H9 (cell line): ENCODE data around the gene MTERF4. TPM values are rescaled to one million over a fixed set of nuclear protein-coding genes. Genes with fewer than 3 reads are reported as not detected.

Experiments used
- DNase-seq: peaks from one replicate; pipeline ENCODE4 v3.0.0-alpha.2; 2017
- H2AFZ ChIP-seq: one replicate; pipeline ENCODE4 v1.6.1; 2013; ENCODE audit warnings: mild to moderate bottlenecking, low read length, control low read depth, moderate library complexity
- H2AK5ac ChIP-seq: 2 replicates; pipeline ENCODE4 v1.6.1; 2013; ENCODE audit warnings: low read length, control low read depth, mixed read lengths; ENCODE audit not compliant: insufficient read length
- H2BK120ac ChIP-seq: one replicate; pipeline ENCODE4 v1.6.1; 2013; ENCODE audit warnings: low read depth, mild to moderate bottlenecking, low read length, control low read depth, inconsistent platforms; ENCODE audit not compliant: poor library complexity, severe bottlenecking
- H2BK12ac ChIP-seq: 2 replicates; pipeline ENCODE4 v1.6.1; 2013; ENCODE audit warnings: low read length, control low read depth, mixed read lengths, low read depth; ENCODE audit not compliant: insufficient read length
- H2BK15ac ChIP-seq: 2 replicates; pipeline ENCODE4 v1.6.1; 2013; ENCODE audit warnings: low read depth, low read length, control low read depth
- H2BK20ac ChIP-seq: one replicate; pipeline ENCODE4 v1.6.1; 2013; ENCODE audit warnings: low read depth, mild to moderate bottlenecking, low read length, control low read depth, inconsistent platforms; ENCODE audit not compliant: poor library complexity, severe bottlenecking
- H2BK5ac ChIP-seq: 2 replicates; pipeline ENCODE4 v1.6.1; 2013; ENCODE audit warnings: low read length, control low read depth, mixed read lengths; ENCODE audit not compliant: insufficient read length
- H3K14ac ChIP-seq: 2 replicates; pipeline ENCODE4 v1.6.1; 2013; ENCODE audit warnings: low read length, control low read depth; ENCODE audit not compliant: insufficient read depth
- H3K18ac ChIP-seq: 2 replicates; pipeline ENCODE4 v1.6.1; 2013; ENCODE audit warnings: low read depth, mild to moderate bottlenecking, mixed read lengths, low read length, control low read depth; ENCODE audit not compliant: insufficient read length
- H3K23ac ChIP-seq: 2 replicates; pipeline ENCODE4 v1.6.1; 2013; ENCODE audit warnings: low read length, control low read depth, mixed read lengths, low read depth; ENCODE audit not compliant: insufficient read length
- H3K23me2 ChIP-seq: 2 replicates; pipeline ENCODE4 v1.6.1; 2013; ENCODE audit warnings: low read depth, mild to moderate bottlenecking, mixed read lengths, low read length, control low read depth; ENCODE audit not compliant: insufficient read length, poor library complexity, severe bottlenecking
- H3K27ac ChIP-seq: 2 replicates; pipeline ENCODE4 v1.5.1; 2013; ENCODE audit warnings: low read length, control low read depth, mixed read lengths, low read depth; ENCODE audit not compliant: insufficient read length
- H3K27me3 ChIP-seq: 2 replicates; pipeline ENCODE4 v1.6.1; 2013; ENCODE audit warnings: low read length, control low read depth, inconsistent platforms; ENCODE audit not compliant: insufficient read depth
- H3K4ac ChIP-seq: 2 replicates; pipeline ENCODE4 v1.6.1; 2013; ENCODE audit warnings: low read depth, mild to moderate bottlenecking, control low read depth, inconsistent platforms, low read length, moderate library complexity
- H3K4me1 ChIP-seq: 2 replicates; pipeline ENCODE4 v1.6.1; 2013; ENCODE audit warnings: low read length, control low read depth, inconsistent platforms; ENCODE audit not compliant: insufficient read depth
- H3K4me2 ChIP-seq: 2 replicates; pipeline ENCODE4 v1.6.1; 2013; ENCODE audit warnings: low read length, control low read depth, mixed read lengths; ENCODE audit not compliant: insufficient read length, insufficient read depth
- H3K56ac ChIP-seq: 2 replicates; pipeline ENCODE4 v1.6.1; 2013; ENCODE audit warnings: low read depth, mild to moderate bottlenecking, mixed read lengths, low read length, control low read depth; ENCODE audit not compliant: insufficient read length
- H3K79me1 ChIP-seq: 2 replicates; pipeline ENCODE4 v1.6.1; 2013; ENCODE audit warnings: low read depth, mild to moderate bottlenecking, moderate library complexity, low read length, control low read depth, inconsistent platforms; ENCODE audit not compliant: insufficient read depth, poor library complexity, severe bottlenecking
- H3K79me2 ChIP-seq: 2 replicates; pipeline ENCODE4 v1.6.1; 2013; ENCODE audit warnings: low read length, control low read depth, inconsistent platforms; ENCODE audit not compliant: insufficient read depth
- H3K9ac ChIP-seq: 2 replicates; pipeline ENCODE4 v1.6.1; 2013; ENCODE audit warnings: low read length, control low read depth, mixed read lengths; ENCODE audit not compliant: insufficient read length; ENCODE audit errors: extremely low read depth
- H3K9me3 ChIP-seq: one replicate; pipeline ENCODE4 v1.6.1; 2013; ENCODE audit warnings: low read depth, low read length, inconsistent platforms; ENCODE audit not compliant: control insufficient read depth
- H3T11ph ChIP-seq: one replicate; pipeline ENCODE4 v1.6.1; 2013; ENCODE audit warnings: mild to moderate bottlenecking, low read length, control low read depth, inconsistent platforms
- H4K20me1 ChIP-seq: one replicate; pipeline ENCODE4 v1.6.1; 2013; ENCODE audit not compliant: control insufficient read depth, insufficient read length, insufficient read depth
- H4K5ac ChIP-seq: 2 replicates; pipeline ENCODE4 v1.6.1; 2013; ENCODE audit warnings: low read depth, mild to moderate bottlenecking, mixed read lengths, low read length, control low read depth; ENCODE audit not compliant: insufficient read length
- H4K8ac ChIP-seq: replicated peaks from 2 replicates; pipeline ENCODE4 v1.6.1; 2013; ENCODE audit warnings: low read length, control low read depth, mixed read lengths, low read depth; ENCODE audit not compliant: insufficient read length
- H4K91ac ChIP-seq: 2 replicates; pipeline ENCODE4 v1.6.1; 2013; ENCODE audit warnings: low read depth, mild to moderate bottlenecking, moderate library complexity, mixed read lengths, low read length, control low read depth; ENCODE audit not compliant: insufficient read length
- H3K27ac Mint-ChIP-seq, 3 experiments: 2 replicates in 2 of 3; 3 replicates in 1 of 3; pipeline ENCODE4 v1.8.0; 2020 to 2021; ENCODE audit warnings: mixed read lengths in 3 of 3, mild to moderate bottlenecking in 1 of 3, moderate library complexity in 1 of 3
- H3K27me3 Mint-ChIP-seq: 2 replicates; pipeline ENCODE4 v1.8.0; 2021; ENCODE audit warnings: low read depth, mild to moderate bottlenecking, moderate library complexity, mixed read lengths
- H3K36me3 Mint-ChIP-seq, 3 experiments: 2 replicates in 2 of 3; 3 replicates in 1 of 3; pipeline ENCODE4 v1.8.0; 2020 to 2021; ENCODE audit warnings: low read depth in 3 of 3, mixed read lengths in 3 of 3; ENCODE audit not compliant: insufficient read depth in 1 of 3
- H3K4me1 Mint-ChIP-seq, 2 experiments: 2 replicates each; pipeline ENCODE4 v1.8.0; 2020; ENCODE audit warnings: mixed read lengths in 2 of 2
- H3K4me3 Mint-ChIP-seq, 2 experiments: 2 replicates in 1 of 2; 3 replicates in 1 of 2; pipeline ENCODE4 v1.8.0; 2020 to 2021; ENCODE audit warnings: mild to moderate bottlenecking in 2 of 2, mixed read lengths in 2 of 2, moderate library complexity in 1 of 2
- H3K9me3 Mint-ChIP-seq, 2 experiments: 2 replicates in 1 of 2; 3 replicates in 1 of 2; pipeline ENCODE4 v1.8.0; 2020; ENCODE audit warnings: mild to moderate bottlenecking in 2 of 2, mixed read lengths in 2 of 2, moderate library complexity in 1 of 2
- WGBS: extraction: QIAGEN DNeasy Blood & Tissue Kit; methylation state at CpG from one replicate; pipeline ENCODE4 v1.1.7; 2013; ENCODE audit warnings: missing lambda C conversion rate, low lambda C conversion rate, mixed read lengths; ENCODE audit not compliant: insufficient read length; ENCODE audit errors: extremely low coverage; 5-methylcytosine and 5-hydroxymethylcytosine counted together
- long read RNA-seq: library from polyadenylated mRNA; unstranded; transcript quantifications from one replicate; pipeline ENCODE4 v2.0.0, GENCODE V29; 2020
- total RNA-seq: library from RNA; stranded (reverse); gene quantifications from 2 replicates; pipeline ENCODE4 v1.2.1, GENCODE V29; 2021
- TF ChIP-seq, protein P1 (sequence below): fragments of 200-600 bp; sonication (generic); conservative IDR thresholded peaks from 3 replicates; pipeline ENCODE4 v1.8.0; 2021; ENCODE audit warnings: antibody characterized with exemption, mild to moderate bottlenecking

MTERF4 gene, protein sequence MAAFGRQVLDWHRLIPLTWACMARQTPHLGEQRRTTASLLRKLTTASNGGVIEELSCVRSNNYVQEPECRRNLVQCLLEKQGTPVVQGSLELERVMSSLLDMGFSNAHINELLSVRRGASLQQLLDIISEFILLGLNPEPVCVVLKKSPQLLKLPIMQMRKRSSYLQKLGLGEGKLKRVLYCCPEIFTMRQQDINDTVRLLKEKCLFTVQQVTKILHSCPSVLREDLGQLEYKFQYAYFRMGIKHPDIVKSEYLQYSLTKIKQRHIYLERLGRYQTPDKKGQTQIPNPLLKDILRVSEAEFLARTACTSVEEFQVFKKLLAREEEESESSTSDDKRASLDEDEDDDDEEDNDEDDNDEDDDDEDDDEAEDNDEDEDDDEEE
- total RNA-seq = 35.0 and 36.6 TPM in 2 replicates
- long read RNA-seq, full-length matches to known transcripts = 171 of 219 reads
- long read RNA-seq, partial matches to known transcripts = 7 of 219 reads
- long read RNA-seq, other reads (novel, unspliced or antisense) = 41 of 219 reads

DNA sequence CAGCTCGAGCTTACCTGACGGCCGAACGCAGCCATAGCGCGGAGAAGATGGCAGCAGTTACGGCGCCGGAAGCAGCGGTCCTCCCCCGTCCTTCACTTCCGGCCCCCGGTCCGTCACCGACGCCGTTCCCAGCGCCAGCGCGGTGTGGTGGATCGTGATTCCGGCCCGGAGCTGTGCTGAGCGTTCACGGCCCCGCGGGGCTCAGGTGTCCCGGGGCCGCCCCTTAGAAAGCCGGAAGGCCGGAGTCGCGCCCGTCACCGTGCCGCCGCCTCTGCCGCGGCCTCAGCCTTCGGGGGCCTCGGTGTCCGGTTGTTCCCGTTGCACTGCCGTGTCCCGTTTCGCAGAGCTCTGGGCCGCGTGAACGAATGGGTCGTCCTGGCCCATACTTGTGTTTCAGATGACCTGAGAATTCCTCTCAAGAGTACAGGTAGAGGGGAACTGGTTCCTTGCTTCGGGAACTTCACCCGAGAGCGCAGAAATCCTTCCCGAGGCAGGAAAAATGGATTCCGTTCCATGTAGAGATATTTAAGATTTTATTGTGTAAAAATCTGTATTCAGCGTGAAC lies at the start of gene MTERF4:
TSS of gene MTERF4 (minus strand) at position 49 of the 565 bp plus-strand sequence. CDS start at position 35, 14 bp downstream.
- peak within 1 kb of the TSS; percentile 94 to 98 for H3K4me3 Mint-ChIP-seq
- Histone ChIP-seq H3K56ac (no peak within 1 kb of the TSS), H3K9ac (peak within 1 kb of the TSS; percentile 88), H2BK15ac (no peak within 1 kb of the TSS), H3K23ac (no peak within 1 kb of the TSS), H4K5ac (no peak within 1 kb of the TSS), H3K4me1 (no peaks in the 10 kb centered on the region), H3K27me3 (no peaks in the 10 kb centered on the region), H3K79me1 (peaks cover 9% of the 10 kb centered on the region), H3K23me2 (peaks cover 6% of the 10 kb centered on the region), H3K9me3 (no peaks in the 10 kb centered on the region), H4K91ac (no peak within 1 kb of the TSS), H3K18ac (peak within 1 kb of the TSS; percentile 46), H3K4ac (no peak within 1 kb of the TSS), H3K79me2 (no peaks in the 10 kb centered on the region; the same call in 1 of the 2 replicates), H4K8ac (no peak within 1 kb of the TSS), H2BK5ac (no peak within 1 kb of the TSS), H3K14ac (peak within 1 kb of the TSS; percentile 63; the same call in 1 of the 2 replicates), H4K20me1 (no peaks in the 10 kb centered on the region), H3K27ac (no peak within 1 kb of the TSS), H2AFZ (no peak within 1 kb of the TSS), H2AK5ac (no peak within 1 kb of the TSS), H2BK20ac (no peak within 1 kb of the TSS), H2BK12ac (no peak within 1 kb of the TSS), H2BK120ac (no peak within 1 kb of the TSS), H3T11ph (no peak within 1 kb of the TSS), H3K4me2 (peak within 1 kb of the TSS; percentile 81)
- TF ChIP-seq, protein P1, sequence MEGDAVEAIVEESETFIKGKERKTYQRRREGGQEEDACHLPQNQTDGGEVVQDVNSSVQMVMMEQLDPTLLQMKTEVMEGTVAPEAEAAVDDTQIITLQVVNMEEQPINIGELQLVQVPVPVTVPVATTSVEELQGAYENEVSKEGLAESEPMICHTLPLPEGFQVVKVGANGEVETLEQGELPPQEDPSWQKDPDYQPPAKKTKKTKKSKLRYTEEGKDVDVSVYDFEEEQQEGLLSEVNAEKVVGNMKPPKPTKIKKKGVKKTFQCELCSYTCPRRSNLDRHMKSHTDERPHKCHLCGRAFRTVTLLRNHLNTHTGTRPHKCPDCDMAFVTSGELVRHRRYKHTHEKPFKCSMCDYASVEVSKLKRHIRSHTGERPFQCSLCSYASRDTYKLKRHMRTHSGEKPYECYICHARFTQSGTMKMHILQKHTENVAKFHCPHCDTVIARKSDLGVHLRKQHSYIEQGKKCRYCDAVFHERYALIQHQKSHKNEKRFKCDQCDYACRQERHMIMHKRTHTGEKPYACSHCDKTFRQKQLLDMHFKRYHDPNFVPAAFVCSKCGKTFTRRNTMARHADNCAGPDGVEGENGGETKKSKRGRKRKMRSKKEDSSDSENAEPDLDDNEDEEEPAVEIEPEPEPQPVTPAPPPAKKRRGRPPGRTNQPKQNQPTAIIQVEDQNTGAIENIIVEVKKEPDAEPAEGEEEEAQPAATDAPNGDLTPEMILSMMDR = no peak
- peaks cover 10% of the 10 kb centered on the region in 2 experiments for H3K4me1 Mint-ChIP-seq
- DNase-seq = peak; percentile 83
- H3K27me3 Mint-ChIP-seq = no peaks in the 10 kb centered on the region
- peak within 1 kb of the TSS; percentile 94 to 99 (median 98) for H3K27ac Mint-ChIP-seq
- peaks cover 11 to 41% (median 24%) of the 10 kb centered on the region in 3 experiments; a peak in 6 of 7 replicates for H3K36me3 Mint-ChIP-seq
- no peaks in the 10 kb centered on the region for H3K9me3 Mint-ChIP-seq
- no CpG with 5 or more reads among the region's 56 CpGs for WGBS
